ENCODE results near the gene VWC2.

GRCh38 chr7:49724071-49724470, 49.4 kb upstream of the VWC2 start:
- TF ChIP-seq CTCF (conservative IDR thresholded peaks at IDR 0.05; ENCODE audit: low read depth, low read length) (no peak), POLR2A (IDR thresholded peaks at IDR 0.05; ENCODE audit: low read depth, low read length) (no peak), MXI1 (IDR thresholded peaks at IDR 0.05; ENCODE audit: borderline replicate concordance, low read depth, low read length) (no peak), RFX5 (IDR thresholded peaks at IDR 0.05; ENCODE audit: low read depth, low read length) (no peak)

Data from IMR-90 (cell line).